H1 (cell line): ENCODE measurements around the gene WDR59. TPM values are rescaled to one million over a fixed set of nuclear protein-coding genes. Genes with fewer than 3 reads are reported as not detected.

Experiments used
- CTCF ChIA-PET: fragments of 300-600 bp; sonication (Branson Sonifier 250); formaldehyde crosslinking; loops from one replicate; lab custom pipeline; 2021; ENCODE audit not compliant: partially characterized antibody; lab: Charles Lee
- POLR2A ChIA-PET: fragments of 300-600 bp; sonication (Branson Sonifier 250); formaldehyde crosslinking; loops from one replicate; lab custom pipeline; 2021; ENCODE audit warnings: inconsistent platforms; ENCODE audit not compliant: partially characterized antibody; lab: Charles Lee
- DNase-seq, 2 experiments: peaks; one replicate each; pipeline versions ENCODE4 v3.0.0 to v3.0.0-alpha.2; 2010 to 2022; ENCODE audit warnings: low spot score in 2 of 2, low read depth in 1 of 2, mixed read lengths in 1 of 2
- FAIRE-seq: peaks from 2 replicates; lab custom pipeline; 2011; peaks lifted over from hg19 to GRCh38; lab: Jason Lieb, UNC
- H2AFZ ChIP-seq: 2 replicates; pipeline ENCODE4 v1.8.1; 2012; ENCODE audit warnings: low read length, inconsistent platforms
- H2AK5ac ChIP-seq: 2 replicates; pipeline ENCODE4 v1.6.1; 2013; ENCODE audit warnings: low read depth, low read length
- H2BK120ac ChIP-seq: replicated peaks from 2 replicates; pipeline ENCODE3; 2013; ENCODE audit warnings: low read depth, low read length, inconsistent platforms
- H2BK12ac ChIP-seq: 2 replicates; pipeline ENCODE4 v1.6.1; 2013; ENCODE audit warnings: low read depth, low read length
- H2BK15ac ChIP-seq: 2 replicates; pipeline ENCODE4 v1.6.1; 2013; ENCODE audit warnings: low read length
- H2BK20ac ChIP-seq: 2 replicates; pipeline ENCODE4 v1.6.1; 2013; ENCODE audit warnings: low read length
- H2BK5ac ChIP-seq: 2 replicates; pipeline ENCODE4 v1.6.1; 2013; ENCODE audit warnings: low read depth, low read length
- H3K14ac ChIP-seq: 2 replicates; pipeline ENCODE4 v1.6.1; 2013; ENCODE audit warnings: inconsistent platforms; ENCODE audit not compliant: insufficient read length
- H3K18ac ChIP-seq: 2 replicates; pipeline ENCODE4 v1.6.1; 2013; ENCODE audit warnings: low read length; ENCODE audit errors: extremely low read depth
- H3K23ac ChIP-seq: 2 replicates; pipeline ENCODE4 v1.6.1; 2013; ENCODE audit warnings: inconsistent platforms; ENCODE audit not compliant: insufficient read length
- H3K23me2 ChIP-seq: 2 replicates; pipeline ENCODE4 v1.6.1; 2013; ENCODE audit warnings: low read depth, low read length
- H3K27ac ChIP-seq: 2 replicates; pipeline ENCODE4 v1.6.1; 2011; ENCODE audit warnings: low read depth, low read length, inconsistent platforms
- H3K27me3 ChIP-seq, 4 experiments: replicated peaks in 1 of 4; 1 replicate in 1 of 4; 2 replicates in 3 of 4; pipeline versions ENCODE4 v1.6.1 to v1.8.1; 2011 to 2013; ENCODE audit warnings: low read length in 3 of 4, mild to moderate bottlenecking in 3 of 4, inconsistent platforms in 2 of 4, mixed read lengths in 2 of 4, moderate library complexity in 1 of 4; ENCODE audit not compliant: control insufficient read depth in 3 of 4, insufficient read depth in 3 of 4; ENCODE audit errors: extremely low read depth in 1 of 4
- H3K36me3 ChIP-seq, 4 experiments: 2 replicates each; pipeline versions ENCODE4 v1.6.1 to v1.8.1; 2011 to 2013; ENCODE audit warnings: mild to moderate bottlenecking in 4 of 4, low read length in 3 of 4, moderate library complexity in 2 of 4, control low read depth in 1 of 4, inconsistent platforms in 1 of 4; ENCODE audit not compliant: insufficient read depth in 4 of 4, control insufficient read depth in 2 of 4
- H3K4ac ChIP-seq: replicated peaks from 2 replicates; pipeline ENCODE3; 2013; ENCODE audit warnings: low read length, low read depth, mixed read lengths, inconsistent platforms; ENCODE audit not compliant: insufficient read length
- H3K4me1 ChIP-seq, 4 experiments: replicated peaks in 1 of 4; 1 replicate in 1 of 4; 2 replicates in 3 of 4; pipeline versions ENCODE4 v1.6.1 to v1.8.1; 2011 to 2013; ENCODE audit warnings: low read length in 3 of 4, inconsistent platforms in 2 of 4, mixed read lengths in 1 of 4; ENCODE audit not compliant: insufficient read depth in 4 of 4, control insufficient read depth in 3 of 4
- H3K4me2 ChIP-seq, 2 experiments: 2 replicates each; pipeline versions ENCODE4 v1.6.1 to v1.8.1; 2011 to 2013; ENCODE audit warnings: low read depth in 2 of 2, low read length in 2 of 2, control low read depth in 1 of 2, inconsistent platforms in 1 of 2, mild to moderate bottlenecking in 1 of 2; ENCODE audit not compliant: insufficient read depth in 1 of 2
- H3K4me3 ChIP-seq, 4 experiments: fragments of 200-600, 300-600 bp in 1 of 4; sonication (generic), shearing (Covaris generic), sonication (Bioruptor Twin) in 1 of 4; 2 replicates each; pipeline versions ENCODE4 v1.5.1 to v1.8.1; 2011 to 2016; ENCODE audit warnings: low read length in 4 of 4, low read depth in 3 of 4, control low read depth in 2 of 4, inconsistent platforms in 2 of 4, mild to moderate bottlenecking in 2 of 4, mixed read lengths in 1 of 4, moderate library complexity in 1 of 4; ENCODE audit not compliant: insufficient read depth in 2 of 4; ENCODE audit errors: extremely low read depth in 1 of 4
- H3K56ac ChIP-seq: replicated peaks from 2 replicates; pipeline ENCODE3; 2013; ENCODE audit warnings: low read depth, mild to moderate bottlenecking, mixed read lengths, low read length, inconsistent platforms; ENCODE audit not compliant: insufficient read length
- H3K79me1 ChIP-seq: 2 replicates; pipeline ENCODE4 v1.6.1; 2013; ENCODE audit warnings: low read depth, low read length, control low read depth
- H3K79me2 ChIP-seq, 2 experiments: 2 replicates each; pipeline versions ENCODE4 v1.6.1 to v1.8.1; 2012 to 2013; ENCODE audit warnings: low read length in 2 of 2, mild to moderate bottlenecking in 2 of 2, inconsistent platforms in 1 of 2; ENCODE audit not compliant: insufficient read depth in 2 of 2, control insufficient read depth in 1 of 2
- H3K9ac ChIP-seq, 4 experiments: replicated peaks in 1 of 4; 1 replicate in 1 of 4; 2 replicates in 3 of 4; pipeline versions ENCODE4 v1.6.1 to v1.8.1; 2011 to 2013; ENCODE audit warnings: low read depth in 3 of 4, low read length in 3 of 4, control low read depth in 2 of 4, mild to moderate bottlenecking in 2 of 4, moderate library complexity in 2 of 4, inconsistent platforms in 1 of 4; ENCODE audit errors: extremely low read depth in 1 of 4
- H3K9me3 ChIP-seq, 2 experiments: 2 replicates each; pipeline versions ENCODE4 v1.6.1 to v1.8.1; 2012 to 2013; ENCODE audit warnings: mild to moderate bottlenecking in 2 of 2, moderate library complexity in 2 of 2, control low read depth in 1 of 2, inconsistent platforms in 1 of 2, low read depth in 1 of 2, low read length in 1 of 2, mixed read lengths in 1 of 2; ENCODE audit not compliant: insufficient read depth in 2 of 2
- H4K20me1 ChIP-seq, 2 experiments: replicated peaks in 1 of 2; 2 replicates each; pipeline versions ENCODE3 to v1.8.1; 2011 to 2013; ENCODE audit warnings: inconsistent platforms in 2 of 2, low read length in 2 of 2, mild to moderate bottlenecking in 1 of 2; ENCODE audit not compliant: insufficient read depth in 2 of 2, control insufficient read depth in 1 of 2
- H4K5ac ChIP-seq: 2 replicates; pipeline ENCODE4 v1.6.1; 2013; ENCODE audit warnings: low read length, low read depth, mixed read lengths, inconsistent platforms; ENCODE audit not compliant: insufficient read length
- H4K8ac ChIP-seq: 2 replicates; pipeline ENCODE4 v1.8.0; 2013; ENCODE audit warnings: mild to moderate bottlenecking, moderate library complexity, low read length, inconsistent platforms; ENCODE audit not compliant: insufficient read depth; ENCODE audit errors: extremely low read depth
- H4K91ac ChIP-seq: replicated peaks from 2 replicates; pipeline ENCODE3; 2013; ENCODE audit warnings: low read length, mixed read lengths, inconsistent platforms; ENCODE audit not compliant: insufficient read length
- CHD1 ChIP-seq: IDR thresholded peaks from 2 replicates; pipeline ENCODE4 v1.6.1; 2012; ENCODE audit warnings: low read depth, low read length, improper control_type of control experiment
- FOSL1 ChIP-seq: IDR thresholded peaks from 2 replicates; pipeline ENCODE4 v1.6.1; 2011; ENCODE audit warnings: mild to moderate bottlenecking, low read depth, low read length, moderate library complexity; ENCODE audit not compliant: insufficient read depth
- HDAC2 ChIP-seq, 2 experiments: fragments of 300-600 bp in 1 of 2; sonication (generic) in 1 of 2; IDR thresholded peaks; 2 replicates each; pipeline ENCODE4 v1.6.1; 2011 to 2012; ENCODE audit warnings: low read depth in 2 of 2, low read length in 2 of 2, mild to moderate bottlenecking in 2 of 2, moderate library complexity in 2 of 2, borderline replicate concordance in 1 of 2, inconsistent platforms in 1 of 2
- KDM1A ChIP-seq: fragments of 200-600, 300-600 bp; sonication (generic); IDR thresholded peaks from 2 replicates; pipeline ENCODE4 v1.7.1; 2016; ENCODE audit warnings: mild to moderate bottlenecking, low read length, borderline replicate concordance
- SP2 ChIP-seq: IDR thresholded peaks from 2 replicates; pipeline ENCODE4 v1.6.1; 2012; ENCODE audit warnings: mild to moderate bottlenecking, low read length, inconsistent platforms
- WGBS, 2 experiments: shearing (Covaris generic) in 1 of 2; methylation state at CpG; one replicate each; pipeline versions ENCODE4 v1.1.6 to v1.1.7; 2013 to 2015; ENCODE audit warnings: low lambda C conversion rate in 2 of 2, mixed read lengths in 2 of 2, inconsistent platforms in 1 of 2, low coverage in 1 of 2, missing lambda C conversion rate in 1 of 2; ENCODE audit not compliant: insufficient replicate concordance in 2 of 2, insufficient coverage in 1 of 2, insufficient read length in 1 of 2; ENCODE audit errors: extremely low coverage in 1 of 2, missing lambda C conversion rate in 1 of 2; 5-methylcytosine and 5-hydroxymethylcytosine counted together
- polyA plus RNA-seq, 7 experiments: library from polyadenylated mRNA; depleted of rRNA in 3 of 7; stranded (reverse) in 5 of 7; unstranded in 2 of 7; fragments of >200 nt in 5 of 7; fragments of 200-250 nt in 2 of 7; gene quantifications; 1 replicate in 5 of 7; 2 replicates in 1 of 7; 4 replicates in 1 of 7; pipeline versions ENCODE4 v1.2.1 to v1.2.3, GENCODE V29; 2011 to 2013; ENCODE audit warnings: missing spikeins in 2 of 7, mixed read lengths in 2 of 7
- total RNA-seq: library from RNA; stranded (reverse); fragmentation: NEBNext Ultra II Directional; extraction: Animal tissue kit (Norgen Biotek cat#: 25700); gene quantifications from 2 replicates; pipeline ENCODE4 v1.2.1, GENCODE V29; 2021
- TF ChIP-seq, protein P1 (sequence below): IDR thresholded peaks from 2 replicates; pipeline ENCODE4 v1.6.1; 2012; ENCODE audit warnings: low read length, inconsistent platforms
- TF ChIP-seq, protein P2 (sequence below): IDR thresholded peaks from 2 replicates; pipeline ENCODE4 v1.6.1; 2012; ENCODE audit warnings: inconsistent platforms

The WDR59 gene
- total and polyA plus RNA-seq, 2 of the 8 experiments (the other 6 are each of a cell fraction or from before 2014, with no cell fraction given), result 84.2 to 124 TPM

DNA sequence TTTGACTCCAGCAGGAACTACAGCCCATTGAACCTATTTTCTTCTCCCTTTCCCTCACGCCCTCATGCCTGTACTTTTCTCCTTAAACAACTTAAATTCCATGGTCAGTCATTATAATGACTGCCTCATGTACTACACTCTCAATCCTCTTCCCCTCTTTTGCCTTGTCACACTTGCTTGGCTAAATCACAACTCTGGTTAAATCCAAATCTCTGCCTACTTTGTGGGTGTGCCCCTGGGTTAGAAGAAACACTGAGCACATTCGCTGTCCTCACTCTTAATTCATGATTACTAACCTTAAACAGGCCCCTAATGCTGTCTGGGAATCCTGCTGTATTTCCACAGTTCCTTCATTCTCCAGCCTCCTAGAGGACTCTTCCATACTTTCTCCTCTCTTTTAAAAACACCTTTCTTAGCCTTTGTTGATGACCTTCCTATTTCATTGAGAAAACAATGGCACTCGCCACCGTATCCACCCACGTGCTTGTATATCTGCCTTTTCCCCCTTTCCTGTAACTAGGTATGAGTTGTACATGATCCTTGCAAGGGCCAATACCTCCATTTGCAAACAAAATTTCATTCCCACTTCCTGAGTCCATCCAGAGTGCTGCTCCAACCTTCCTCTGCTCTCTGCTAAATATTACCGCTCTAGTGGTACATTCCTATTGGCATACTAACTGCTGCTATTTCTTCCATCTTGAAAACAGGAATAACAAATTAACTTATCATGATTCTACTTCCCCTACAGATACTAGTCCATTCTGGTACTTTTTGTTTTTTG lies 42.8 kb upstream of the WDR59 start:
- WGBS, 2 experiments, result 92% methylated on average over 6 of the region's 6 CpGs; no CpG with 5 or more reads in 1 of the 2 experiments
- Histone ChIP-seq H2AFZ (no peak overlapping the region), H3K4me3 (no peak overlapping the region), H3K4me2 (no peak overlapping the region), H4K5ac (no peak overlapping the region), H3K36me3 (no peaks in the 10 kb centered on the region; a peak in 1 of 8 replicates), H2AK5ac (no peak overlapping the region), H2BK20ac (no peak overlapping the region), H3K4ac (no peak overlapping the region), H3K56ac (no peak overlapping the region), H2BK120ac (no peak overlapping the region), H2BK15ac (no peak overlapping the region), H3K79me1 (peaks cover 8% of the 10 kb centered on the region), H3K23me2 (no peaks in the 10 kb centered on the region), H2BK5ac (no peak overlapping the region), H4K20me1 (peaks cover 4 to 8% of the 10 kb centered on the region in 2 experiments), H3K27ac (no peak overlapping the region), H3K9ac (no peak overlapping the region; a peak in 1 of 7 replicates), H2BK12ac (no peak overlapping the region), H3K27me3 (no peaks in the 10 kb centered on the region), H3K14ac (no peak overlapping the region), H3K23ac (no peak overlapping the region), H3K9me3 (0 out of 4 replicates have a peak, but pooled peaks cover 0 to 3% of the 10 kb centered on the region in 2 experiments), H3K18ac (no peak overlapping the region), H3K79me2 (peaks cover under 1 to 80% of the 10 kb centered on the region in 2 experiments), H4K91ac (no peak overlapping the region), H3K4me1 (no peaks in the 10 kb centered on the region; a peak in 1 of 7 replicates), H4K8ac (no peak overlapping the region)
- FAIRE-seq (no peak), DNase-seq (no peak)
- CTCF ChIA-PET, result interaction anchor here (1.1 kb wide), 1 partner anchor 60 kb away, joined by 3 read pairs; no protein-coding TSS in a partner anchor
- POLR2A ChIA-PET, result interaction anchor here (1.2 kb wide), 1 partner anchor 10 kb away, joined by 4 read pairs; no protein-coding TSS in a partner anchor
- TF ChIP-seq SP2 (no peak), FOSL1 (no peak), HDAC2 (IDR thresholded peaks at IDR 0.05; ENCODE audit: borderline replicate concordance in 1 of 2, low read depth in 2 of 2, low read length in 2 of 2) (no peak), KDM1A (no peak), CHD1 (no peak)
- TF ChIP-seq, protein P1, sequence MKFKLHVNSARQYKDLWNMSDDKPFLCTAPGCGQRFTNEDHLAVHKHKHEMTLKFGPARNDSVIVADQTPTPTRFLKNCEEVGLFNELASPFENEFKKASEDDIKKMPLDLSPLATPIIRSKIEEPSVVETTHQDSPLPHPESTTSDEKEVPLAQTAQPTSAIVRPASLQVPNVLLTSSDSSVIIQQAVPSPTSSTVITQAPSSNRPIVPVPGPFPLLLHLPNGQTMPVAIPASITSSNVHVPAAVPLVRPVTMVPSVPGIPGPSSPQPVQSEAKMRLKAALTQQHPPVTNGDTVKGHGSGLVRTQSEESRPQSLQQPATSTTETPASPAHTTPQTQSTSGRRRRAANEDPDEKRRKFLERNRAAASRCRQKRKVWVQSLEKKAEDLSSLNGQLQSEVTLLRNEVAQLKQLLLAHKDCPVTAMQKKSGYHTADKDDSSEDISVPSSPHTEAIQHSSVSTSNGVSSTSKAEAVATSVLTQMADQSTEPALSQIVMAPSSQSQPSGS, result no peak
- TF ChIP-seq, protein P2, sequence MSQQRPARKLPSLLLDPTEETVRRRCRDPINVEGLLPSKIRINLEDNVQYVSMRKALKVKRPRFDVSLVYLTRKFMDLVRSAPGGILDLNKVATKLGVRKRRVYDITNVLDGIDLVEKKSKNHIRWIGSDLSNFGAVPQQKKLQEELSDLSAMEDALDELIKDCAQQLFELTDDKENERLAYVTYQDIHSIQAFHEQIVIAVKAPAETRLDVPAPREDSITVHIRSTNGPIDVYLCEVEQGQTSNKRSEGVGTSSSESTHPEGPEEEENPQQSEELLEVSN, result no peak
